H9 (cell line): Measurements from ENCODE around the gene KIF26B. TPM values are rescaled to one million over a fixed set of nuclear protein-coding genes. Genes with fewer than 3 reads are reported as not detected.

Experiments used
- DNase-seq: peaks from one replicate; pipeline ENCODE4 v3.0.0-alpha.2; 2017
- H2AFZ ChIP-seq: one replicate; pipeline ENCODE4 v1.6.1; 2013; ENCODE audit warnings: mild to moderate bottlenecking, low read length, control low read depth, moderate library complexity
- H2AK5ac ChIP-seq: 2 replicates; pipeline ENCODE4 v1.6.1; 2013; ENCODE audit warnings: low read length, control low read depth, mixed read lengths; ENCODE audit not compliant: insufficient read length
- H2BK120ac ChIP-seq: one replicate; pipeline ENCODE4 v1.6.1; 2013; ENCODE audit warnings: low read depth, mild to moderate bottlenecking, low read length, control low read depth, inconsistent platforms; ENCODE audit not compliant: poor library complexity, severe bottlenecking
- H2BK12ac ChIP-seq: 2 replicates; pipeline ENCODE4 v1.6.1; 2013; ENCODE audit warnings: low read length, control low read depth, mixed read lengths, low read depth; ENCODE audit not compliant: insufficient read length
- H2BK15ac ChIP-seq: 2 replicates; pipeline ENCODE4 v1.6.1; 2013; ENCODE audit warnings: low read depth, low read length, control low read depth
- H2BK20ac ChIP-seq: one replicate; pipeline ENCODE4 v1.6.1; 2013; ENCODE audit warnings: low read depth, mild to moderate bottlenecking, low read length, control low read depth, inconsistent platforms; ENCODE audit not compliant: poor library complexity, severe bottlenecking
- H2BK5ac ChIP-seq: 2 replicates; pipeline ENCODE4 v1.6.1; 2013; ENCODE audit warnings: low read length, control low read depth, mixed read lengths; ENCODE audit not compliant: insufficient read length
- H3K14ac ChIP-seq: 2 replicates; pipeline ENCODE4 v1.6.1; 2013; ENCODE audit warnings: low read length, control low read depth; ENCODE audit not compliant: insufficient read depth
- H3K18ac ChIP-seq: 2 replicates; pipeline ENCODE4 v1.6.1; 2013; ENCODE audit warnings: low read depth, mild to moderate bottlenecking, mixed read lengths, low read length, control low read depth; ENCODE audit not compliant: insufficient read length
- H3K23ac ChIP-seq: 2 replicates; pipeline ENCODE4 v1.6.1; 2013; ENCODE audit warnings: low read length, control low read depth, mixed read lengths, low read depth; ENCODE audit not compliant: insufficient read length
- H3K23me2 ChIP-seq: 2 replicates; pipeline ENCODE4 v1.6.1; 2013; ENCODE audit warnings: low read depth, mild to moderate bottlenecking, mixed read lengths, low read length, control low read depth; ENCODE audit not compliant: insufficient read length, poor library complexity, severe bottlenecking
- H3K27ac ChIP-seq: 2 replicates; pipeline ENCODE4 v1.5.1; 2013; ENCODE audit warnings: low read length, control low read depth, mixed read lengths, low read depth; ENCODE audit not compliant: insufficient read length
- H3K27me3 ChIP-seq: 2 replicates; pipeline ENCODE4 v1.6.1; 2013; ENCODE audit warnings: low read length, control low read depth, inconsistent platforms; ENCODE audit not compliant: insufficient read depth
- H3K4ac ChIP-seq: 2 replicates; pipeline ENCODE4 v1.6.1; 2013; ENCODE audit warnings: low read depth, mild to moderate bottlenecking, control low read depth, inconsistent platforms, low read length, moderate library complexity
- H3K4me1 ChIP-seq: 2 replicates; pipeline ENCODE4 v1.6.1; 2013; ENCODE audit warnings: low read length, control low read depth, inconsistent platforms; ENCODE audit not compliant: insufficient read depth
- H3K4me2 ChIP-seq: 2 replicates; pipeline ENCODE4 v1.6.1; 2013; ENCODE audit warnings: low read length, control low read depth, mixed read lengths; ENCODE audit not compliant: insufficient read length, insufficient read depth
- H3K56ac ChIP-seq: 2 replicates; pipeline ENCODE4 v1.6.1; 2013; ENCODE audit warnings: low read depth, mild to moderate bottlenecking, mixed read lengths, low read length, control low read depth; ENCODE audit not compliant: insufficient read length
- H3K79me1 ChIP-seq: 2 replicates; pipeline ENCODE4 v1.6.1; 2013; ENCODE audit warnings: low read depth, mild to moderate bottlenecking, moderate library complexity, low read length, control low read depth, inconsistent platforms; ENCODE audit not compliant: insufficient read depth, poor library complexity, severe bottlenecking
- H3K79me2 ChIP-seq: 2 replicates; pipeline ENCODE4 v1.6.1; 2013; ENCODE audit warnings: low read length, control low read depth, inconsistent platforms; ENCODE audit not compliant: insufficient read depth
- H3K9ac ChIP-seq: 2 replicates; pipeline ENCODE4 v1.6.1; 2013; ENCODE audit warnings: low read length, control low read depth, mixed read lengths; ENCODE audit not compliant: insufficient read length; ENCODE audit errors: extremely low read depth
- H3K9me3 ChIP-seq: one replicate; pipeline ENCODE4 v1.6.1; 2013; ENCODE audit warnings: low read depth, low read length, inconsistent platforms; ENCODE audit not compliant: control insufficient read depth
- H3T11ph ChIP-seq: one replicate; pipeline ENCODE4 v1.6.1; 2013; ENCODE audit warnings: mild to moderate bottlenecking, low read length, control low read depth, inconsistent platforms
- H4K20me1 ChIP-seq: one replicate; pipeline ENCODE4 v1.6.1; 2013; ENCODE audit not compliant: control insufficient read depth, insufficient read length, insufficient read depth
- H4K5ac ChIP-seq: 2 replicates; pipeline ENCODE4 v1.6.1; 2013; ENCODE audit warnings: low read depth, mild to moderate bottlenecking, mixed read lengths, low read length, control low read depth; ENCODE audit not compliant: insufficient read length
- H4K8ac ChIP-seq: replicated peaks from 2 replicates; pipeline ENCODE4 v1.6.1; 2013; ENCODE audit warnings: low read length, control low read depth, mixed read lengths, low read depth; ENCODE audit not compliant: insufficient read length
- H4K91ac ChIP-seq: 2 replicates; pipeline ENCODE4 v1.6.1; 2013; ENCODE audit warnings: low read depth, mild to moderate bottlenecking, moderate library complexity, mixed read lengths, low read length, control low read depth; ENCODE audit not compliant: insufficient read length
- H3K27ac Mint-ChIP-seq, 3 experiments: 2 replicates in 2 of 3; 3 replicates in 1 of 3; pipeline ENCODE4 v1.8.0; 2020 to 2021; ENCODE audit warnings: mixed read lengths in 3 of 3, mild to moderate bottlenecking in 1 of 3, moderate library complexity in 1 of 3
- H3K27me3 Mint-ChIP-seq: 2 replicates; pipeline ENCODE4 v1.8.0; 2021; ENCODE audit warnings: low read depth, mild to moderate bottlenecking, moderate library complexity, mixed read lengths
- H3K36me3 Mint-ChIP-seq, 3 experiments: 2 replicates in 2 of 3; 3 replicates in 1 of 3; pipeline ENCODE4 v1.8.0; 2020 to 2021; ENCODE audit warnings: low read depth in 3 of 3, mixed read lengths in 3 of 3; ENCODE audit not compliant: insufficient read depth in 1 of 3
- H3K4me1 Mint-ChIP-seq, 2 experiments: 2 replicates each; pipeline ENCODE4 v1.8.0; 2020; ENCODE audit warnings: mixed read lengths in 2 of 2
- H3K4me3 Mint-ChIP-seq, 2 experiments: 2 replicates in 1 of 2; 3 replicates in 1 of 2; pipeline ENCODE4 v1.8.0; 2020 to 2021; ENCODE audit warnings: mild to moderate bottlenecking in 2 of 2, mixed read lengths in 2 of 2, moderate library complexity in 1 of 2
- H3K9me3 Mint-ChIP-seq, 2 experiments: 2 replicates in 1 of 2; 3 replicates in 1 of 2; pipeline ENCODE4 v1.8.0; 2020; ENCODE audit warnings: mild to moderate bottlenecking in 2 of 2, mixed read lengths in 2 of 2, moderate library complexity in 1 of 2
- CTCF ChIP-seq: fragments of 200-600 bp; sonication (generic); conservative IDR thresholded peaks from 3 replicates; pipeline ENCODE4 v1.8.0; 2021; ENCODE audit warnings: antibody characterized with exemption, mild to moderate bottlenecking
- WGBS: extraction: QIAGEN DNeasy Blood & Tissue Kit; methylation state at CpG from one replicate; pipeline ENCODE4 v1.1.7; 2013; ENCODE audit warnings: missing lambda C conversion rate, low lambda C conversion rate, mixed read lengths; ENCODE audit not compliant: insufficient read length; ENCODE audit errors: extremely low coverage; 5-methylcytosine and 5-hydroxymethylcytosine counted together
- total RNA-seq: library from RNA; stranded (reverse); gene quantifications from 2 replicates; pipeline ENCODE4 v1.2.1, GENCODE V29; 2021

KIF26B gene
- total RNA-seq, 1 experiment from 2014 or later = 0.13 TPM

GRCh38 chr1:245538671-245539070, 383.9 kb downstream of the KIF26B start:
- H3K27ac ChIP-seq = no peak overlapping the region
- H3K79me1 ChIP-seq = no peaks in the 10 kb centered on the region
- H3K4me3 Mint-ChIP-seq = no peak overlapping the region
- no peak overlapping the region for H4K5ac ChIP-seq
- no peak for DNase-seq
- H3K4ac ChIP-seq = no peak overlapping the region
- no peaks in the 10 kb centered on the region for H3K9me3 Mint-ChIP-seq
- H3K27me3 ChIP-seq = no peaks in the 10 kb centered on the region
- H2AK5ac ChIP-seq = no peak overlapping the region
- H2BK15ac ChIP-seq = no peak overlapping the region
- H3K4me2 ChIP-seq = no peak overlapping the region
- peaks cover 6% of the 10 kb centered on the region for H3K27me3 Mint-ChIP-seq
- no peaks in the 10 kb centered on the region for H3K4me1 ChIP-seq
- no peaks in the 10 kb centered on the region for H3K36me3 Mint-ChIP-seq
- H2BK12ac ChIP-seq = no peak overlapping the region
- no peaks in the 10 kb centered on the region for H3K79me2 ChIP-seq
- no peak overlapping the region for H3K9ac ChIP-seq
- no peak overlapping the region for H3K18ac ChIP-seq
- H3K23ac ChIP-seq = no peak overlapping the region
- H3K23me2 ChIP-seq = no peaks in the 10 kb centered on the region
- no peak overlapping the region for H3K14ac ChIP-seq
- no peaks in the 10 kb centered on the region for H3K9me3 ChIP-seq
- H3K4me1 Mint-ChIP-seq = peaks cover 3 to 9% of the 10 kb centered on the region in 2 experiments; a peak in 3 of 4 replicates
- peaks cover 2% of the 10 kb centered on the region for H4K20me1 ChIP-seq
- H4K91ac ChIP-seq = no peak overlapping the region
- no CpG with 5 or more reads among the region's 3 CpGs for WGBS
- no peak overlapping the region for H3K56ac ChIP-seq
- H2AFZ ChIP-seq = no peak overlapping the region
- no peak overlapping the region for H3T11ph ChIP-seq
- H3K27ac Mint-ChIP-seq = no peak overlapping the region
- no peak overlapping the region for H2BK5ac ChIP-seq
- H2BK120ac ChIP-seq = no peak overlapping the region
- no peak for TF ChIP-seq CTCF
- H2BK20ac ChIP-seq = no peak overlapping the region
- no peak overlapping the region for H4K8ac ChIP-seq
